ENCODE results near the gene MYLK.

GRCh38 chr3:123595396-123596180, 288.5 kb downstream of the MYLK start:
- TF ChIP-seq POLR2AphosphoS5 (IDR thresholded peaks at IDR 0.05; ENCODE audit: low read depth, low read length), result no peak
- peak in 1 of 2 experiments; percentile 52; a peak in 1 of 4 replicates for TF ChIP-seq REST (IDR thresholded peaks at IDR 0.05; ENCODE audit: insufficient read depth in 1 of 2, low read depth in 2 of 2, low read length in 2 of 2)
- TF ChIP-seq FOXP2 (optimal IDR thresholded peaks at IDR 0.05; ENCODE audit: borderline replicate concordance, extremely low read depth, extremely low read length, insufficient read depth), result no peak

Measured in PFSK-1 (cell line).